Activated T-cell treated with anti-CD3 and anti-CD28 coated beads, Interleukin-2, amount 50 U/mL, for 1 hour (primary cell): Measurements from ENCODE around the gene STOX2.
"Not testable (repeated sequence)": the region's sequence is repeated elsewhere in the genome, so short reads cannot be mapped to it uniquely, and the experiment has no call there.

ENCODE experiments used
- DNase-seq: peaks from one replicate; pipeline ENCODE4 v3.0.0-alpha.2; 2020

STOX2 gene

DNA sequence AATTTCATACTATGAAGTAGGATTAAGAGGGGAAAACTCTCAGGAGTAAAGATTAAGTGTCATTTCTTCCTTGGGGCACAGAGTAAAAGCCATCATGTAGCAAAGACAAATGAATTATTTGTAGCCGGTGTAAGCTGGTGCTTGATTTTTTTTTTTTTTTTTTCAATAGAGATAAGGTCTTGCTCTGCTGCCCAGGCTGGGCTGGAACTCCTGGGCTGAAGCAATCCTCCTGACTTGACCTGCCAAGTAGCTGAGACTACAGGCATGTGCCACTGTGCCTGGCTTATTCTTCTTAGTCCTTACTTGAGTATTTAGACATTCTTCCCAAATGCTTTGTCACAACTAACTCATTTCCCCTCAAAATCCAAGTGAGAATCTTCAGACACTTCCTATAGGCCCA, 125.7 kb downstream of the STOX2 start:
- no peak for DNase-seq

DNA sequence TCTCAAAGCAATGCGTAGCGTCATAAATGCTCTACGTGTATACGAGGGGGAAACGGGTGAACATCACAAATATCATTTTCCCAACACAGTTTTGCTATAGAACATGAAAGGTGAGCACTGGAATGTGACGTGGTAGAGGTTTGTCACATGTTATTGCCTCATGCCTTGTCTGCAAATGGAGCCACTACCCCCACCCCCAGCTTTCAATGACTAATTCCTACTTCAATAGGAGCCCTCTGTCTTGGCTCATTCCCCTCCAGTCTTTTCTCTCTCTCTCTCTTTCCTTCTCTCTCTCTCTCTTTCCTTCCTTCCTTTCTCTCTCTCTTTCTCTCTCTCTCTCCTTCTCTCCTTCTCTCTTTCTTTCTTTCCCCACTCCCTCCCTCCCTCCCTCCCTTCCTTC, 127.0 kb downstream of the STOX2 start:
- DNase-seq: no peak

DNA sequence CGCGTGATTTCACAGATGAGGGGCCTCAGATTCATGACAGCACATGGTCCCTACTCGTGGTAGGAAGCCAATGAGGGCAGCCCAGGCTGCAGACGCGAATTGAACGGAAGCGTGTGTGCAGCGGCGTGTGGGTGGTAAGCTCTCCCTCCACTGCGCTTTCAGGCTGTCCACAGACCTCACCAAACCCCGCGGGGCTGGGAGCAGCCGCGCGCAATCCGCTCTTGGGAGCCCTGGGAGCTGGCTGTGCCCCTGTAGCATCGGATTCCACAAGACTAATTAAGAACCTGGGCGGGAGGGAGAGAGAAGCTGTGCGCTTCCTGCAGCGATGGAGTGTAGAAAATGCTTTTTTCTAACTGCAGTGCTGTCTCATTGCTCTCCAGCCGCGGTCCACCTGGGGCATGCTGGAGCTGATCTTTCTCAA, 134.9 kb downstream of the STOX2 start:
- DNase-seq: no peak

DNA sequence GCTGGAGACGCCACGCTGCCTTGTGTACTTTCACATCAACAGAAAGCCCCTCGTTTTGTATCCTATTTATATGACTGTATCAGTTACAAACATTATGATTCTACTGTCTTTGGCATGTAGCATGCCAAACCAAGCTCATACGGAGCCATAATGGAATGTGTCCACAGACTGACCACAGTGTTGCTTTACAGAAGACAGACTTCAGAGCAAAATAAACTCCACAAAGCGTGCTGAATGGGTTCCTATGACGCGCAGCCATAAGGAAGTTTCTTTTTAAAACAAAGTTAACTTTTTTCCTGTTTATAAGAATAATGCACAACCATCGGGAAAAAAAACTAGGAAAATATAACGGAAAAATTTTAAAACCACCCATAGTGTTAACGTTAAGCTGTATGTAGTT, 136.0 kb downstream of the STOX2 start:
- DNase-seq: no peak

DNA sequence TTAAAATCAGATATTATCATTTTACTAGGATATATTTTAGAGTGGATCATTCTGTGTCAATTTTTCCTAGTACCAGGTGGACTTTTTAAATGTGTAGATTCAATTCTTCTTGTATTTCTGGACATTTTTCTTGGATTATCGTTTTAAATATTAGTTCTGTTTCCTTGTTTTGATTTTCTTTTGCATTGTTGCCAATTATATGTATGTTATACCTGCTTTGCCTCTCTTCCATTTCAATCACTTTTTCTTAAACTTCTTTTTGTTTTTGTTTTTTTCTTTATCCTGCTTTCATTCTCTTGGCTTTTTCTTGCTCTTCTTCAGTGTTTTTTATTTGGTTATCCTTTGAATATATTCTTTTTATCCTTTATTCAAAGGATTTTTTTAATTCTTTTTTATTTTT, 141.0 kb downstream of the STOX2 start:
- no peak for DNase-seq

DNA sequence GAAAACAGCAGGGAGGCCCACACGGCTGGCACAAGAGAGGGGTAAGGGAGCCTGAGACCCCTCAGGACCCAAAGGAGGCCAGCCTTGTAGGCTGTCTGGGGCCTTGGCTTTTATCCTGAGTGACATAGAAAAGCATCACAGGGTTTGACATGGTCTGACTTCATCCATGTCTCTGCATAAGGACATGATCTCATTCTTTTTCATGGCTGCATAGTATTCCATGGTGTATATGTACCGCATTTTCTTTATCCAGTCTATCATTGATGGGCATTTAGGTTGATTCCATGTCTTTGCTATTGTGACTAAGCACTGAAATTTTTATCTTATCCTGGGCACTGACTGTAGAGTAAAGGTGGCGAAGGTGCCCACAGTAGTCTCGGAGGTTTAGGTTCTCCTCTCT, 146.2 kb downstream of the STOX2 start:
- not testable (repeated sequence) for DNase-seq

DNA sequence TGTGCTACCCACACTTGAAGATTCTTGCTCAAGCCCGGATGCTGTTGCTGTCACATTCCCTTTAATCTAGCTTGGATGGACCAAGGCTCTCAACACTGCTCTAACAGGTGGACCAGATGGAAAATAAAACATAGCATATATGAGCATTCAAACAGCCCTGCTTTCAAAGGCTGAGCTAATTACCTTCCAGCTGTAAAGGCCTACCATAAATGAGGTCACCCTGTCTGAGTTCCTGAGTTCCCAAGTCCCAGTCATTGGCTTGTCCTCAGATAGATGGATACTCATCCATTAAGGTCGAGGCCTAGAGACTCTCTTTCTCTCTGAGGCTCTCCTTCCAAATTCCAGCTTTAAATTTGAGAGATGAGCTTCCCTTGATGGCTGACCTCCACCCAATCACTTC, 147.5 kb downstream of the STOX2 start:
- DNase-seq: no peak

DNA sequence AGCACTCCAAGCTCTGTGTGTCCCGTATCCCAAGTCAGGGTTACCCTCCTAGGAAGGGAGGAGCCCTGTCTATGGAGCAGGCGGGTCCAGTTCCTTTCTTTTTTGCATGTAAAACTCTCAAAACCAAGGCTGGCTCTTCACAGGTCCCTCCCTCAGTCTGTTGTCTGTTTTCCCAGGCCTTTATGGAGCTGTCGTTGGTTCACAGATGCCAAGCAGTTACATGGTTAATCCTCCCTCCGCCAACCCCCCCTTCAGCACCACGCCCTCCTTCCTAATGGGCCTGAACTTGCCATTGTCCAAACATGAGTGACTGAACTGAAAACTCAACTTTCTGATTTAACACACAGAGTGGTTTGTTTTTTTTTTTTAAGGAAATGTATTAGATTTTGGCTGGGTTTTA, 148.3 kb downstream of the STOX2 start:
- no peak for DNase-seq

DNA sequence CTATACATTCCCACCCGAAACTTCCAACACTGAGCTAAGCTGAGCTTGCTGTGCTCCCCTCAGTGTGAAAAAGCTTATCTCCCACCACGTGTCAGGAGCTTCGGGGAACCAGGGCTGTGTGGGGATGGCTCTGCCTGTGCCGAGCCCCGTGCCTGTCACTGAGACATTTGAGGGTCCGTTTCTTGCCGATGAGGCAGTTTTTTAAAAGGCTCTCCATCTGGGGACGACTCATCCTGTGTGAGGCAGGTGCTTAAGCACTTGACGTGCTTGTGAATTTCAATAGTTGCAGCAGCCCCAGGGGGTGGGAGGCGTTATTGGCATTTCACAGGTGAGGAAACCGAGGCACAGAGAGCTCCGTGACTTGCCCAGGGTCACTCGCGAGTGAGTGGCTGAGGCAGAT, 151.8 kb downstream of the STOX2 start:
- DNase-seq: no peak

DNA sequence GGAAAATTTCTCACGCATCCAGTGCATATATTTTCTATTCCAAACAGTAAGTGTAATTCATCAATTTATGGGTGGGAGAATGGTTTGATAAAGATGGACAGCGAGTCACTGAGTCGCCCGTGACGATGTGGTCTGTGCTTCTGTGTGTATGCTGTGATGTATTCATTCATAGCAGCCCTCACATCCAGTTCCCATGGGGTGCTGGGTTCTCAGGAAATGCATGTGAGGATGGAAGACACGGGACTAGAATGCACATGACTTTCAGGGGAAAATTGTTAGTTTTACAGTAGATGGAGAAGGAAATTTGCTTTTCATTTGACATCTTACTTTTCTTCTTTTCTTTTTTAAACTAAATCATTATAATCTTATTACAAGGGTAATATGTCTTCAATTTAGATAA, 152.9 kb downstream of the STOX2 start:
- no peak for DNase-seq

DNA sequence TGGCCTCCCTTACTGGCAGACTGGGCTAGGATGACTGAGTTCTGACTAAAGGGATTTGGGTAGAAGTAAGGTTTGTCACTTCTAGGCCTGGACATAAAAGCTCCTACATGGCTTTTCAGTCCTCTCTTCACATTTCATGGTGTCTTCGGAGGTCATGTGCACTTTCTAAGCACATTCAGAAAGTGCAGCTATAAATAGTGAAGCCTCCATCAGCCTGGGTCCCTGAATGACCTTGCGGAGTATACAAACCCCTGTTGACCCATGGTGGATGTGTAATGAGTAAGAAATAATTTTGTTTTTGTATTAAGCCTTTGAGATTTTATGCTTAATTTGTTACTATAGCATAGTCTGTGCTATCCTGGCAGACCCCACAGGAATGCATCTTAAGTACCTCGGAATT, 154.0 kb downstream of the STOX2 start:
- no peak for DNase-seq

DNA sequence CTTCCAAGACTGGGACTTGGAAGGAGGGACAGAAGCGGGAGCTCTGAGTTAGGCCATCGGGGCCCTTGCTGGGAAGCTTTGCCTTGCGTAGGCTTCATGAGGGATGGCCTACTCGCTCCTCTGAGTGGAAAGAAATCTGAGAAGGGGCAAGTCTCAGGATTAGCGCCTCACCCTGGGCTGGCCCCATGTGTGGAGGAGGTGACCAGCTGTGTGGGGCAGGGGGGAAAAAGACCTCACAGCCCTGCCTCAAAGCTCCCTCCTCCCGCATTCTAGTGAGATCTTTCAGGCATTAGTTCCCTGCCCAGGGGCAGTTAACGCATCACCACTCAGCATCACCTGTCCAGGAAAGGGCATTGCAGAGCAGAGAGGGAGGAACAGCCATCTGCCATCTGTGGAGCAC, 156.5 kb downstream of the STOX2 start:
- no peak for DNase-seq

DNA sequence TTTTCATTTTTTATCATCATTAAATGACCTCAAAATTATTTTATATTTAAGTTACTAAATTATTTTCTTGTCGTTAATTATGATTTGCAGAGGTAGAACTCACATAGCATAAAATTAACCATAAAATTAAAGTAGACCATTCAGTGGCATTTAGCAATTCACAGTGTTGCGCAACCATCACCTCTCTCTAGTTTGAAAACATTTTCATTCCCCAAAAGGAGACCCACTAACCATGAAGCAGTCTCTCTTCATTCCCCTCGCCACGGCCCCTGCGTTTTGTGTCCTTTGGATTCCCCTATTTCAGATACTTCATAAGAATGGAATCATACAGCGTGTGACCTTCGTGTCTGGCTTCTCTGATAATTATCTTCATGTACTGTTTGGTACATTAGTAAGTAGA, 157.7 kb downstream of the STOX2 start:
- DNase-seq: no peak

DNA sequence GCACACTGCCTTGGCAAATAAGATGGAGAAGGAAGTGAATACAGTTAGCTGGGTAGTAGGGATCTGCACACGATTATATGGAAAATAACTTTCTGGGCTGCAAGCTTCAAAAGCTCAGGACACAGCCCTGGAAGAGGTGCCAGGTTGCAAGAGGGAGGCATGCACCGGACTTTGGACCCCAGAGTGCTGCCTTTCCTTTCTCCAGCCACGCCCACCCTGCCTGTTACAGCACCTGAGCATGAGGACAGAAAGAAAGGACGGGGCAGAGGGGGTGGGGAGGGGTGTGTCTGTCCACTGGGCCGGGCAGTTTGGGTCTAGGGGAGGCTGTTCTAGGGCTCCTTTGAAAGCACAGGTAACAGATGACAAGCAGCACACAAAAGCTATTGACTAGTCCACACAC, 159.8 kb downstream of the STOX2 start:
- DNase-seq: no peak

DNA sequence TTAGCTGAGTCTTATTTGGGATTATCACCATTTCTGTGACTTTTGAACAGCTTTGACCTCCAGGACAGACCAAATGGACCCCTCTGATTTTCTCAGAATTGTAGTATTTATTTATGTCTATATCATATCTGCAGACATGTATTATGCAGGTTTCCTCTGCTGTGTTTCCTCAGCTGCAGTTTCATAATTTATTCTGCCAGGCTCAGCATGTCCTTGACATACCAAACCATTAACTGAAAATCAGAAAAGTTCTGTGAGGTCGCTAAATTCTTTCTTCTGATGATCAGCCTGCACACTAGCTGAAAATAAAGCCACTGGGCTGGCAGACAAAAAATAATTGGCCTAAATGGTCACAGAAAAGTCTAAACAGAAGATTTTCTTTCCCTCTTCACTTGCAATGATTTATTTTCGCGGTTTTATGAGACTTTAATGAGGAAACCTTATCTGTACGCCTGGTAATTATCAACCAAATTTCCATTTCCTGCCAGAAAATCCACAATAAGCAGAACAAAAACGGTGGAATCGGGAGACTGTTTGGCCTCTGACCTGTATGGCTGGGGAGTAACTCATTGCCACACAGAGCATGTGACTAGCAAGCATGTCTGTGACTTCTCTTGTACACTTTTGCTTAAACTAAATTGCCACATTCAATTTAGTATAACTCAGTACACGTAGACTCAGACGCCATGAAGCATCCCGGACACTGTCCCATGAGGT, 161.6 kb downstream of the STOX2 start:
- DNase-seq: no peak

DNA sequence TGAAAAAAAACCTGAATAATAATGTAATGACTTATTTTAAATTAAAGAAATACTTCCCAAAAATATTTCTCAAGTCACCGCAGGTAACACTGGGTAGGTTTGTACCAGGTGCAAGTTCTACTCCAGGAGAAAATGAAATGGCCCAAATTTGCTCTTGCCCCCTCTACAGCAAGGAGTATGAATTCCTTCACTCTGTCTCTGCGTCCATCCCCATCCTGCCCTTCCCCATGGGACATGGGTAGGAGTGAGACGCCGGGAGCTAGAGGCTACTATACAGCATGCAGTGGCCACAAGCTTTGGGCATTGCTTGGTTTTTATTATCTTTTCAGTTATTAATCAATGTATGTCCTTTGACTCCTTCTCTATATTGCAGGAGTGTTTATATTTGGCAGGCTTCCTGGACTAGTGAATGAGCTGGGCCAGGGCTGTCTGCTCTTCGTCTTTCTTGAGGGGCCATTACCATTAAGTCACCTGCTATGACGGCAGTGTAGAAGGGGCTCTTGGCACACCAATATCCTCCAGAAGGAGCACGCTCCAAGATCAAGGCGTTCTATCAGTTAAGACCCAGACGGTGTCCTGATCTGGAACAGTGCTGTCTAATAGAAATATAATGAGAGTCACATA, 162.9 kb downstream of the STOX2 start:
- no peak for DNase-seq
